H9 (cell line): ENCODE data around the gene SLC16A10. TPM values are rescaled to one million over a fixed set of nuclear protein-coding genes. Genes with fewer than 3 reads are reported as not detected.

ENCODE experiments used
- DNase-seq: peaks from one replicate; pipeline ENCODE4 v3.0.0-alpha.2; 2017
- H2AFZ ChIP-seq: one replicate; pipeline ENCODE4 v1.6.1; 2013; ENCODE audit warnings: mild to moderate bottlenecking, low read length, control low read depth, moderate library complexity
- H2AK5ac ChIP-seq: 2 replicates; pipeline ENCODE4 v1.6.1; 2013; ENCODE audit warnings: low read length, control low read depth, mixed read lengths; ENCODE audit not compliant: insufficient read length
- H2BK120ac ChIP-seq: one replicate; pipeline ENCODE4 v1.6.1; 2013; ENCODE audit warnings: low read depth, mild to moderate bottlenecking, low read length, control low read depth, inconsistent platforms; ENCODE audit not compliant: poor library complexity, severe bottlenecking
- H2BK12ac ChIP-seq: 2 replicates; pipeline ENCODE4 v1.6.1; 2013; ENCODE audit warnings: low read length, control low read depth, mixed read lengths, low read depth; ENCODE audit not compliant: insufficient read length
- H2BK15ac ChIP-seq: 2 replicates; pipeline ENCODE4 v1.6.1; 2013; ENCODE audit warnings: low read depth, low read length, control low read depth
- H2BK20ac ChIP-seq: one replicate; pipeline ENCODE4 v1.6.1; 2013; ENCODE audit warnings: low read depth, mild to moderate bottlenecking, low read length, control low read depth, inconsistent platforms; ENCODE audit not compliant: poor library complexity, severe bottlenecking
- H2BK5ac ChIP-seq: 2 replicates; pipeline ENCODE4 v1.6.1; 2013; ENCODE audit warnings: low read length, control low read depth, mixed read lengths; ENCODE audit not compliant: insufficient read length
- H3K14ac ChIP-seq: 2 replicates; pipeline ENCODE4 v1.6.1; 2013; ENCODE audit warnings: low read length, control low read depth; ENCODE audit not compliant: insufficient read depth
- H3K18ac ChIP-seq: 2 replicates; pipeline ENCODE4 v1.6.1; 2013; ENCODE audit warnings: low read depth, mild to moderate bottlenecking, mixed read lengths, low read length, control low read depth; ENCODE audit not compliant: insufficient read length
- H3K23ac ChIP-seq: 2 replicates; pipeline ENCODE4 v1.6.1; 2013; ENCODE audit warnings: low read length, control low read depth, mixed read lengths, low read depth; ENCODE audit not compliant: insufficient read length
- H3K23me2 ChIP-seq: 2 replicates; pipeline ENCODE4 v1.6.1; 2013; ENCODE audit warnings: low read depth, mild to moderate bottlenecking, mixed read lengths, low read length, control low read depth; ENCODE audit not compliant: insufficient read length, poor library complexity, severe bottlenecking
- H3K27ac ChIP-seq: 2 replicates; pipeline ENCODE4 v1.5.1; 2013; ENCODE audit warnings: low read length, control low read depth, mixed read lengths, low read depth; ENCODE audit not compliant: insufficient read length
- H3K27me3 ChIP-seq: 2 replicates; pipeline ENCODE4 v1.6.1; 2013; ENCODE audit warnings: low read length, control low read depth, inconsistent platforms; ENCODE audit not compliant: insufficient read depth
- H3K4ac ChIP-seq: 2 replicates; pipeline ENCODE4 v1.6.1; 2013; ENCODE audit warnings: low read depth, mild to moderate bottlenecking, control low read depth, inconsistent platforms, low read length, moderate library complexity
- H3K4me1 ChIP-seq: 2 replicates; pipeline ENCODE4 v1.6.1; 2013; ENCODE audit warnings: low read length, control low read depth, inconsistent platforms; ENCODE audit not compliant: insufficient read depth
- H3K4me2 ChIP-seq: 2 replicates; pipeline ENCODE4 v1.6.1; 2013; ENCODE audit warnings: low read length, control low read depth, mixed read lengths; ENCODE audit not compliant: insufficient read length, insufficient read depth
- H3K56ac ChIP-seq: 2 replicates; pipeline ENCODE4 v1.6.1; 2013; ENCODE audit warnings: low read depth, mild to moderate bottlenecking, mixed read lengths, low read length, control low read depth; ENCODE audit not compliant: insufficient read length
- H3K79me1 ChIP-seq: 2 replicates; pipeline ENCODE4 v1.6.1; 2013; ENCODE audit warnings: low read depth, mild to moderate bottlenecking, moderate library complexity, low read length, control low read depth, inconsistent platforms; ENCODE audit not compliant: insufficient read depth, poor library complexity, severe bottlenecking
- H3K79me2 ChIP-seq: 2 replicates; pipeline ENCODE4 v1.6.1; 2013; ENCODE audit warnings: low read length, control low read depth, inconsistent platforms; ENCODE audit not compliant: insufficient read depth
- H3K9ac ChIP-seq: 2 replicates; pipeline ENCODE4 v1.6.1; 2013; ENCODE audit warnings: low read length, control low read depth, mixed read lengths; ENCODE audit not compliant: insufficient read length; ENCODE audit errors: extremely low read depth
- H3K9me3 ChIP-seq: one replicate; pipeline ENCODE4 v1.6.1; 2013; ENCODE audit warnings: low read depth, low read length, inconsistent platforms; ENCODE audit not compliant: control insufficient read depth
- H3T11ph ChIP-seq: one replicate; pipeline ENCODE4 v1.6.1; 2013; ENCODE audit warnings: mild to moderate bottlenecking, low read length, control low read depth, inconsistent platforms
- H4K20me1 ChIP-seq: one replicate; pipeline ENCODE4 v1.6.1; 2013; ENCODE audit not compliant: control insufficient read depth, insufficient read length, insufficient read depth
- H4K5ac ChIP-seq: 2 replicates; pipeline ENCODE4 v1.6.1; 2013; ENCODE audit warnings: low read depth, mild to moderate bottlenecking, mixed read lengths, low read length, control low read depth; ENCODE audit not compliant: insufficient read length
- H4K8ac ChIP-seq: replicated peaks from 2 replicates; pipeline ENCODE4 v1.6.1; 2013; ENCODE audit warnings: low read length, control low read depth, mixed read lengths, low read depth; ENCODE audit not compliant: insufficient read length
- H4K91ac ChIP-seq: 2 replicates; pipeline ENCODE4 v1.6.1; 2013; ENCODE audit warnings: low read depth, mild to moderate bottlenecking, moderate library complexity, mixed read lengths, low read length, control low read depth; ENCODE audit not compliant: insufficient read length
- H3K27ac Mint-ChIP-seq, 3 experiments: 2 replicates in 2 of 3; 3 replicates in 1 of 3; pipeline ENCODE4 v1.8.0; 2020 to 2021; ENCODE audit warnings: mixed read lengths in 3 of 3, mild to moderate bottlenecking in 1 of 3, moderate library complexity in 1 of 3
- H3K27me3 Mint-ChIP-seq: 2 replicates; pipeline ENCODE4 v1.8.0; 2021; ENCODE audit warnings: low read depth, mild to moderate bottlenecking, moderate library complexity, mixed read lengths
- H3K36me3 Mint-ChIP-seq, 3 experiments: 2 replicates in 2 of 3; 3 replicates in 1 of 3; pipeline ENCODE4 v1.8.0; 2020 to 2021; ENCODE audit warnings: low read depth in 3 of 3, mixed read lengths in 3 of 3; ENCODE audit not compliant: insufficient read depth in 1 of 3
- H3K4me1 Mint-ChIP-seq, 2 experiments: 2 replicates each; pipeline ENCODE4 v1.8.0; 2020; ENCODE audit warnings: mixed read lengths in 2 of 2
- H3K4me3 Mint-ChIP-seq, 2 experiments: 2 replicates in 1 of 2; 3 replicates in 1 of 2; pipeline ENCODE4 v1.8.0; 2020 to 2021; ENCODE audit warnings: mild to moderate bottlenecking in 2 of 2, mixed read lengths in 2 of 2, moderate library complexity in 1 of 2
- H3K9me3 Mint-ChIP-seq, 2 experiments: 2 replicates in 1 of 2; 3 replicates in 1 of 2; pipeline ENCODE4 v1.8.0; 2020; ENCODE audit warnings: mild to moderate bottlenecking in 2 of 2, mixed read lengths in 2 of 2, moderate library complexity in 1 of 2
- WGBS: extraction: QIAGEN DNeasy Blood & Tissue Kit; methylation state at CpG from one replicate; pipeline ENCODE4 v1.1.7; 2013; ENCODE audit warnings: missing lambda C conversion rate, low lambda C conversion rate, mixed read lengths; ENCODE audit not compliant: insufficient read length; ENCODE audit errors: extremely low coverage; 5-methylcytosine and 5-hydroxymethylcytosine counted together
- total RNA-seq: library from RNA; stranded (reverse); gene quantifications from 2 replicates; pipeline ENCODE4 v1.2.1, GENCODE V29; 2021
- TF ChIP-seq, protein P1 (sequence below): fragments of 200-600 bp; sonication (generic); conservative IDR thresholded peaks from 3 replicates; pipeline ENCODE4 v1.8.0; 2021; ENCODE audit warnings: antibody characterized with exemption, mild to moderate bottlenecking

The SLC16A10 gene
- total RNA-seq, 1 experiment from 2014 or later = 11.4 TPM

DNA sequence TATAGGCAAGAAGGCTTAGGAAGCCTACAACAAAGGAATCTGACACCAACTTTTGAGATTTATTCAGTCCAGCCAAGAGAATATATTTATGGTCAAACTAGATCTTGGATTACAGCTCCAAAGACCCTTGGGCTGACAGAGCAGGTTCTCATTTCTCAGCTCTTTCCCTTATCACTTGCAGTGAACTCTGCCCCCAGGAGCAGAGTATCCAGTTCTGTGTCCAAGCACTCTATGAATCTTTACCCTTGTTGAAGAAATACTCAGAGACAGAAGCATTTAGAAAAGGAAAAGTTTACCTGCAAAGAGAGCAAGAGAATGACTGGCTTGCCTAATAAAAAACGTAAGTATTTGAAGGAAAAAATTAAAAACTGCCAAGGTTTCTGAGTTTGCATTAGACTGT, 190.5 kb downstream of the SLC16A10 start:
- H3K4ac ChIP-seq = no peak overlapping the region
- Mint-ChIP-seq H3K4me3 (no peak overlapping the region), H3K9me3 (peaks cover 22% of the 10 kb centered on the region in 2 experiments), H3K4me1 (no peaks in the 10 kb centered on the region), H3K27ac (no peak overlapping the region), H3K27me3 (no peaks in the 10 kb centered on the region), H3K36me3 (peaks cover 60 to 90% (median 89%) of the 10 kb centered on the region in 3 experiments)
- H3K4me1 ChIP-seq = no peaks in the 10 kb centered on the region
- no peaks in the 10 kb centered on the region for H3K23me2 ChIP-seq
- H3K14ac ChIP-seq = no peak overlapping the region
- no peak overlapping the region for H3K23ac ChIP-seq
- H3K27me3 ChIP-seq = no peaks in the 10 kb centered on the region
- H3K18ac ChIP-seq = no peak overlapping the region
- no peak overlapping the region for H4K5ac ChIP-seq
- H3T11ph ChIP-seq = no peak overlapping the region
- no peak overlapping the region for H4K8ac ChIP-seq
- H3K56ac ChIP-seq = no peak overlapping the region
- H3K4me2 ChIP-seq = no peak overlapping the region
- H3K9me3 ChIP-seq = no peaks in the 10 kb centered on the region
- no peak overlapping the region for H2BK120ac ChIP-seq
- H3K27ac ChIP-seq = no peak overlapping the region
- DNase-seq = no peak
- no peaks in the 10 kb centered on the region for H3K79me1 ChIP-seq
- H2BK15ac ChIP-seq = no peak overlapping the region
- TF ChIP-seq, protein P1, sequence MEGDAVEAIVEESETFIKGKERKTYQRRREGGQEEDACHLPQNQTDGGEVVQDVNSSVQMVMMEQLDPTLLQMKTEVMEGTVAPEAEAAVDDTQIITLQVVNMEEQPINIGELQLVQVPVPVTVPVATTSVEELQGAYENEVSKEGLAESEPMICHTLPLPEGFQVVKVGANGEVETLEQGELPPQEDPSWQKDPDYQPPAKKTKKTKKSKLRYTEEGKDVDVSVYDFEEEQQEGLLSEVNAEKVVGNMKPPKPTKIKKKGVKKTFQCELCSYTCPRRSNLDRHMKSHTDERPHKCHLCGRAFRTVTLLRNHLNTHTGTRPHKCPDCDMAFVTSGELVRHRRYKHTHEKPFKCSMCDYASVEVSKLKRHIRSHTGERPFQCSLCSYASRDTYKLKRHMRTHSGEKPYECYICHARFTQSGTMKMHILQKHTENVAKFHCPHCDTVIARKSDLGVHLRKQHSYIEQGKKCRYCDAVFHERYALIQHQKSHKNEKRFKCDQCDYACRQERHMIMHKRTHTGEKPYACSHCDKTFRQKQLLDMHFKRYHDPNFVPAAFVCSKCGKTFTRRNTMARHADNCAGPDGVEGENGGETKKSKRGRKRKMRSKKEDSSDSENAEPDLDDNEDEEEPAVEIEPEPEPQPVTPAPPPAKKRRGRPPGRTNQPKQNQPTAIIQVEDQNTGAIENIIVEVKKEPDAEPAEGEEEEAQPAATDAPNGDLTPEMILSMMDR = no peak
- WGBS = no CpG with 5 or more reads among the region's 1 CpG
- no peak overlapping the region for H2AFZ ChIP-seq
- H4K91ac ChIP-seq = no peak overlapping the region
- H2BK5ac ChIP-seq = no peak overlapping the region
- H2AK5ac ChIP-seq = no peak overlapping the region
- no peaks in the 10 kb centered on the region for H4K20me1 ChIP-seq
- no peak overlapping the region for H2BK12ac ChIP-seq
- H3K79me2 ChIP-seq = no peaks in the 10 kb centered on the region
- no peak overlapping the region for H3K9ac ChIP-seq
- no peak overlapping the region for H2BK20ac ChIP-seq
